B cell (primary cell): ENCODE data around the gene FATE1. TPM values are rescaled to one million over a fixed set of nuclear protein-coding genes. Genes with fewer than 3 reads are reported as not detected.

Experiments
- ATAC-seq: fragments of 200-7000 bp; cut with Tn5 transposase; one replicate; pipeline ENCODE4 v1.10.0; 2021; ENCODE audit warnings: low read depth, mild to moderate bottlenecking, moderate number of reproducible peaks, moderate library complexity
- CTCF ChIA-PET: fragments of 350-600 bp; sonication (Branson Sonifier 250); formaldehyde crosslinking; loops from one replicate; lab custom pipeline; 2021; ENCODE audit warnings: antibody characterized with exemption, inconsistent platforms; lab: Charles Lee
- POLR2A ChIA-PET: fragments of 350-600 bp; sonication (Branson Sonifier 250); formaldehyde crosslinking; loops from one replicate; lab custom pipeline; 2021; ENCODE audit warnings: antibody characterized with exemption; lab: Charles Lee
- DNase-seq: peaks from one replicate; pipeline ENCODE4 v3.0.0; 2013
- H2AFZ ChIP-seq: 2 replicates; pipeline ENCODE4 v1.6.1; 2012; ENCODE audit warnings: mild to moderate bottlenecking, low read depth, low read length; ENCODE audit not compliant: insufficient read depth, poor library complexity, severe bottlenecking
- H3K27ac ChIP-seq, 2 donors: 1 replicate in 1 of 2; 2 replicates in 1 of 2; pipeline ENCODE4 v1.5.1; 2012 to 2013; ENCODE audit warnings: low read length in 2 of 2, mild to moderate bottlenecking in 2 of 2, moderate library complexity in 1 of 2
- H3K27me3 ChIP-seq, 4 experiments: fragments of 200-600 bp in 1 of 4; sonication (generic) in 1 of 4; replicated peaks in 1 of 4; 1 replicate in 2 of 4; 2 replicates in 2 of 4; pipeline versions ENCODE4 v1.6.1 to v1.7.0; 2013 to 2016; ENCODE audit warnings: low read length in 3 of 4, mild to moderate bottlenecking in 2 of 4, mixed read lengths in 1 of 4, moderate library complexity in 1 of 4; ENCODE audit not compliant: insufficient read depth in 4 of 4, control insufficient read depth in 3 of 4; ENCODE audit errors: control extremely low read depth in 1 of 4
- H3K36me3 ChIP-seq, 2 experiments: replicated peaks in 1 of 2; 1 replicate in 1 of 2; 2 replicates in 1 of 2; pipeline versions ENCODE4 v1.6.1 to v1.7.1; 2013; ENCODE audit warnings: low read length in 1 of 2; ENCODE audit not compliant: insufficient read depth in 2 of 2, control insufficient read depth in 1 of 2; ENCODE audit errors: control extremely low read depth in 1 of 2, extremely low read depth in 1 of 2
- H3K4me1 ChIP-seq, 2 donors: fragments of 200-600 bp in 1 of 2; sonication (generic) in 1 of 2; 1 replicate in 1 of 2; 2 replicates in 1 of 2; pipeline versions ENCODE4 v1.5.1 to v1.6.1; 2013 to 2017; ENCODE audit warnings: low read length in 2 of 2; ENCODE audit not compliant: control insufficient read depth in 2 of 2, insufficient read depth in 2 of 2
- H3K4me2 ChIP-seq: replicated peaks from 2 replicates; pipeline ENCODE3; 2012; ENCODE audit warnings: mild to moderate bottlenecking, low read depth, low read length; ENCODE audit not compliant: poor library complexity, severe bottlenecking
- H3K4me3 ChIP-seq, 5 experiments: fragments of 200-600 bp in 1 of 5; sonication (generic) in 1 of 5; 1 replicate in 3 of 5; 2 replicates in 2 of 5; pipeline versions ENCODE4 v1.5.1 to v1.7.0; 2011 to 2016; ENCODE audit warnings: low read length in 4 of 5, mild to moderate bottlenecking in 4 of 5, low read depth in 2 of 5, control low read depth in 1 of 5, moderate library complexity in 1 of 5; ENCODE audit not compliant: insufficient read depth in 1 of 5; ENCODE audit errors: control extremely low read depth in 1 of 5, extremely low read depth in 1 of 5
- H3K79me2 ChIP-seq: fragments of 200-600 bp; sonication (generic); one replicate; pipeline ENCODE4 v1.6.0; 2016; ENCODE audit warnings: low read length; ENCODE audit not compliant: control insufficient read depth, insufficient read depth
- H3K9ac ChIP-seq: fragments of 200-600 bp; sonication (generic); 2 replicates; pipeline ENCODE4 v1.6.1; 2017; ENCODE audit warnings: mild to moderate bottlenecking, low read length, moderate library complexity
- H3K9me3 ChIP-seq, 3 donors: one replicate each; pipeline versions ENCODE4 v1.6.1 to v1.7.1; 2013; ENCODE audit warnings: low read length in 2 of 3; ENCODE audit not compliant: control insufficient read depth in 2 of 3, insufficient read depth in 1 of 3; ENCODE audit errors: control extremely low read depth in 1 of 3
- H4K20me1 ChIP-seq: 2 replicates; pipeline ENCODE4 v1.6.0; 2012; ENCODE audit warnings: mild to moderate bottlenecking, low read length; ENCODE audit not compliant: insufficient read depth, control insufficient read depth, poor library complexity, severe bottlenecking
- H3K27ac Mint-ChIP-seq: one replicate; pipeline ENCODE4 v1.8.0; 2021; ENCODE audit warnings: mixed read lengths
- H3K27me3 Mint-ChIP-seq: one replicate; pipeline ENCODE4 v1.8.0; 2021; ENCODE audit warnings: mixed read lengths
- H3K4me1 Mint-ChIP-seq: one replicate; pipeline ENCODE4 v1.8.0; 2021; ENCODE audit warnings: mixed read lengths
- H3K4me3 Mint-ChIP-seq: one replicate; pipeline ENCODE4 v1.8.0; 2021; ENCODE audit warnings: mixed read lengths
- H3K9me3 Mint-ChIP-seq: one replicate; pipeline ENCODE4 v1.8.0; 2022; ENCODE audit warnings: mixed read lengths; ENCODE audit not compliant: insufficient read depth
- EZH2 ChIP-seq: IDR thresholded peaks from 2 replicates; pipeline ENCODE4 v1.6.1; 2012; ENCODE audit warnings: borderline replicate concordance, low read depth, mild to moderate bottlenecking, moderate library complexity, low read length; ENCODE audit not compliant: insufficient read depth, poor library complexity, severe bottlenecking
- WGBS: methylation state at CpG from one replicate; pipeline ENCODE4 v1.1.5; 2013; ENCODE audit warnings: missing lambda C conversion rate; ENCODE audit not compliant: insufficient coverage; 5-methylcytosine and 5-hydroxymethylcytosine counted together
- intact Hi-C: fragments of 100-400 bp; cut with micrococcal nuclease; formaldehyde crosslinking; loops from one replicate; pipeline ENCODE4 v1.10.0; 2022
- polyA plus RNA-seq: library from polyadenylated mRNA; depleted of rRNA; stranded (reverse); fragments of >200 nt; gene quantifications from 2 replicates; pipeline ENCODE4 v1.2.3, GENCODE V29; 2012
- total RNA-seq, 2 donors: library from RNA; stranded (reverse); fragments of 120-200 nt in 1 of 2; gene quantifications; 1 replicate in 1 of 2; 2 replicates in 1 of 2; pipeline versions ENCODE4 v1.2.3 to v1.2.4, GENCODE V29; 2013 to 2022
- TF ChIP-seq, protein P1 (sequence below): fragments of 200-600 bp; IDR thresholded peaks from one replicate; pipeline ENCODE4 v1.8.0; 2022; ENCODE audit warnings: antibody characterized with exemption, mild to moderate bottlenecking

Gene FATE1
- total and polyA plus RNA-seq, 2 donors (not counting 1 experiment from before 2014, with no cell fraction given), result not detected

- H3K4me1 Mint-ChIP-seq, result no peaks in the 10 kb centered on the region
- Histone ChIP-seq H3K27ac (no peak overlapping the region), H3K79me2 (no peaks in the 10 kb centered on the region), H3K27me3 (no peaks in the 10 kb centered on the region), H3K4me2 (no peak overlapping the region), H2AFZ (no peak overlapping the region), H3K36me3 (no peaks in the 10 kb centered on the region), H4K20me1 (no peaks in the 10 kb centered on the region), H3K9me3 (no peaks in the 10 kb centered on the region), H3K9ac (no peak overlapping the region), H3K4me1 (no peaks in the 10 kb centered on the region), H3K4me3 (no peak overlapping the region)
- intact Hi-C loops, result no loop called here
- no peaks in the 10 kb centered on the region for H3K9me3 Mint-ChIP-seq
- no peak for ATAC-seq
- no peak for DNase-seq
- CTCF ChIA-PET, result no interaction called here
- 96% methylated on average over 3 of the region's 6 CpGs for WGBS
- no peak for TF ChIP-seq EZH2
- H3K4me3 Mint-ChIP-seq, result no peak overlapping the region
- H3K27ac Mint-ChIP-seq, result no peak overlapping the region
- H3K27me3 Mint-ChIP-seq, result no peaks in the 10 kb centered on the region
- POLR2A ChIA-PET, result no interaction called here
Measured at GRCh38 chrX:151736685-151737084, 20.9 kb downstream of the FATE1 start.

DNA sequence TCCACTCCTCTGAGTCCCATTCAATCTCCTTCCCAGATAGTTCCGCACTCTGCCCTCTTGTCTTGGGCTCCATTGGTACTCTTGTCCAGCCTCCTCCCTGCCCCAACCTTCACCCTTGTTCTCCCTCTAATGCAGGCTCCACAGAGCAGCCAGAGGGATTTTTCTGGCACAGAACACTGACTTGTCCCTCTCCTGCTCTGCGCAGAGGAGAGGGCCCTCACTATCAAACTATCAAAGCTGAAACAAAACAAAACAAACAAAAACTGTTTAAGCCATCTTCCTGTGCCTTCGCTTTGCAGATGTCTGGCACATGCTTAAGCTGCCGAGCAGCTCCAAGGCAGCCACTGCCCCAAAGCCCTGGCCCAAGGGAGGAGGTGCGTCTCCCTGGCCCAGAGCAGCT is 21.7 kb downstream of the FATE1 start:
- H4K20me1 ChIP-seq, result no peaks in the 10 kb centered on the region
- ATAC-seq (no peak), DNase-seq (no peak)
- H3K4me3 Mint-ChIP-seq, result no peak overlapping the region
- ChIA-PET CTCF (no interaction called here), POLR2A (no interaction called here)
- intact Hi-C loops, result no loop called here
- TF ChIP-seq, protein P1, sequence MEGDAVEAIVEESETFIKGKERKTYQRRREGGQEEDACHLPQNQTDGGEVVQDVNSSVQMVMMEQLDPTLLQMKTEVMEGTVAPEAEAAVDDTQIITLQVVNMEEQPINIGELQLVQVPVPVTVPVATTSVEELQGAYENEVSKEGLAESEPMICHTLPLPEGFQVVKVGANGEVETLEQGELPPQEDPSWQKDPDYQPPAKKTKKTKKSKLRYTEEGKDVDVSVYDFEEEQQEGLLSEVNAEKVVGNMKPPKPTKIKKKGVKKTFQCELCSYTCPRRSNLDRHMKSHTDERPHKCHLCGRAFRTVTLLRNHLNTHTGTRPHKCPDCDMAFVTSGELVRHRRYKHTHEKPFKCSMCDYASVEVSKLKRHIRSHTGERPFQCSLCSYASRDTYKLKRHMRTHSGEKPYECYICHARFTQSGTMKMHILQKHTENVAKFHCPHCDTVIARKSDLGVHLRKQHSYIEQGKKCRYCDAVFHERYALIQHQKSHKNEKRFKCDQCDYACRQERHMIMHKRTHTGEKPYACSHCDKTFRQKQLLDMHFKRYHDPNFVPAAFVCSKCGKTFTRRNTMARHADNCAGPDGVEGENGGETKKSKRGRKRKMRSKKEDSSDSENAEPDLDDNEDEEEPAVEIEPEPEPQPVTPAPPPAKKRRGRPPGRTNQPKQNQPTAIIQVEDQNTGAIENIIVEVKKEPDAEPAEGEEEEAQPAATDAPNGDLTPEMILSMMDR, result no peak
- TF ChIP-seq EZH2, result no peak
- H3K4me1 Mint-ChIP-seq, result no peaks in the 10 kb centered on the region
- no peaks in the 10 kb centered on the region for H3K27me3 Mint-ChIP-seq
- H3K4me2 ChIP-seq, result no peak overlapping the region
- WGBS, result 90% methylated on average over 2 of the region's 5 CpGs
- no peaks in the 10 kb centered on the region for H3K36me3 ChIP-seq
- H2AFZ ChIP-seq, result no peak overlapping the region
- H3K4me1 ChIP-seq, result no peaks in the 10 kb centered on the region
- H3K9me3 Mint-ChIP-seq, result no peaks in the 10 kb centered on the region
- no peak overlapping the region for H3K27ac ChIP-seq
- no peaks in the 10 kb centered on the region for H3K79me2 ChIP-seq
- H3K4me3 ChIP-seq, result no peak overlapping the region
- no peak overlapping the region for H3K27ac Mint-ChIP-seq
- H3K9me3 ChIP-seq, result no peaks in the 10 kb centered on the region
- H3K27me3 ChIP-seq, result no peaks in the 10 kb centered on the region
- H3K9ac ChIP-seq, result no peak overlapping the region
